ENCODE results near the gene NFIA. TPM values are rescaled to one million over a fixed set of nuclear protein-coding genes. Genes with fewer than 3 reads are reported as not detected.

NFIA gene
- total RNA-seq, 1 experiment from 2014 or later, result 38.6 TPM

- no peaks in the 10 kb centered on the region for H3K9me3 Mint-ChIP-seq (ENCODE audit: low read depth, unreplicated experiment)
- intact Hi-C loops (cut with micrococcal nuclease; ENCODE audit: unreplicated experiment), result loop anchor here (10.0 kb wide), 1 partner anchor 257 kb away; no protein-coding TSS in a partner anchor
- no peak for DNase-seq
Observed at GRCh38 chr1:61231795-61232194, 149.4 kb downstream of the NFIA start.

GRCh38 chr1:61233121-61233660 lies 150.8 kb downstream of the NFIA start:
- no peak for DNase-seq
- no peak for TF ChIP-seq CTCF (IDR thresholded peaks at IDR 0.05; ENCODE audit: unreplicated experiment)
- Mint-ChIP-seq H3K4me1 (ENCODE audit: low read depth, unreplicated experiment) (peaks cover 22% of the 10 kb centered on the region), H3K4me3 (ENCODE audit: low read depth, unreplicated experiment) (no peak overlapping the region), H3K27me3 (ENCODE audit: unreplicated experiment) (no peaks in the 10 kb centered on the region), H3K27ac (ENCODE audit: unreplicated experiment) (no peak overlapping the region), H3K9me3 (ENCODE audit: low read depth, unreplicated experiment) (no peaks in the 10 kb centered on the region), H3K36me3 (ENCODE audit: insufficient read depth, unreplicated experiment) (no peaks in the 10 kb centered on the region)
- CTCF ChIA-PET, result interaction anchor here (0.7 to 1.5 kb wide), 2 partner anchors 41 to 155 kb away, joined by 3 to 6 read pairs; no protein-coding TSS in a partner anchor
- intact Hi-C loops (cut with micrococcal nuclease; ENCODE audit: unreplicated experiment), result loop anchor here (10.0 kb wide), 1 partner anchor 258 kb away; no protein-coding TSS in a partner anchor
- no TSS peak for BruUV-seq (replicated peaks)

More at GRCh38 chr1:61231795-61232194, 149.4 kb downstream of the NFIA start:
- no peak for TF ChIP-seq CTCF (IDR thresholded peaks at IDR 0.05; ENCODE audit: unreplicated experiment)
- BruUV-seq (replicated peaks), result no TSS peak
- Mint-ChIP-seq H3K27ac (ENCODE audit: unreplicated experiment) (no peak overlapping the region), H3K4me3 (ENCODE audit: low read depth, unreplicated experiment) (no peak overlapping the region), H3K27me3 (ENCODE audit: unreplicated experiment) (no peaks in the 10 kb centered on the region), H3K36me3 (ENCODE audit: insufficient read depth, unreplicated experiment) (no peaks in the 10 kb centered on the region), H3K4me1 (ENCODE audit: low read depth, unreplicated experiment) (peaks cover 20% of the 10 kb centered on the region)
- CTCF ChIA-PET, result no interaction called here

GRCh38 chr1:61234587-61234919 lies 152.2 kb downstream of the NFIA start:
- intact Hi-C loops (cut with micrococcal nuclease; ENCODE audit: unreplicated experiment), result loop anchor here (10.0 kb wide), 1 partner anchor 260 kb away; no protein-coding TSS in a partner anchor
- no peak overlapping the region for H3K27ac Mint-ChIP-seq (ENCODE audit: unreplicated experiment)
- H3K27me3 Mint-ChIP-seq (ENCODE audit: unreplicated experiment), result no peaks in the 10 kb centered on the region
- CTCF ChIA-PET, result no interaction called here
- DNase-seq, result no peak
- H3K9me3 Mint-ChIP-seq (ENCODE audit: low read depth, unreplicated experiment), result no peaks in the 10 kb centered on the region
- peaks cover 25% of the 10 kb centered on the region for H3K4me1 Mint-ChIP-seq (ENCODE audit: low read depth, unreplicated experiment)
- BruUV-seq (replicated peaks), result no TSS peak
- no peak overlapping the region for H3K4me3 Mint-ChIP-seq (ENCODE audit: low read depth, unreplicated experiment)
- H3K36me3 Mint-ChIP-seq (ENCODE audit: insufficient read depth, unreplicated experiment), result no peaks in the 10 kb centered on the region
- TF ChIP-seq CTCF (IDR thresholded peaks at IDR 0.05; ENCODE audit: unreplicated experiment), result no peak

GRCh38 chr1:61237147-61237546 lies 154.8 kb downstream of the NFIA start:
- DNase-seq, result no peak
- Mint-ChIP-seq H3K36me3 (ENCODE audit: insufficient read depth, unreplicated experiment) (no peaks in the 10 kb centered on the region), H3K4me1 (ENCODE audit: low read depth, unreplicated experiment) (peaks cover 15% of the 10 kb centered on the region), H3K9me3 (ENCODE audit: low read depth, unreplicated experiment) (no peaks in the 10 kb centered on the region), H3K27me3 (ENCODE audit: unreplicated experiment) (no peaks in the 10 kb centered on the region), H3K4me3 (ENCODE audit: low read depth, unreplicated experiment) (no peak overlapping the region), H3K27ac (ENCODE audit: unreplicated experiment) (no peak overlapping the region)
- TF ChIP-seq CTCF (IDR thresholded peaks at IDR 0.05; ENCODE audit: unreplicated experiment), result no peak
- intact Hi-C loops (cut with micrococcal nuclease; ENCODE audit: unreplicated experiment), result loop anchor here (10.0 kb wide), 1 partner anchor 262 kb away; no protein-coding TSS in a partner anchor
- no TSS peak for BruUV-seq (replicated peaks)
- CTCF ChIA-PET, result interaction anchor here (1.2 kb wide), 1 partner anchor 8 kb away, joined by 3 read pairs; no protein-coding TSS in a partner anchor

Measured in Calu3 (cell line).